Activated CD8-positive, alpha-beta memory T cell treated with anti-CD3 and anti-CD28 coated beads, Interleukin-2, amount 50 U/mL, for 4 hours (primary cell): ENCODE data around the gene PTMA.
"Not testable (repeated sequence)": the region's sequence is repeated elsewhere in the genome, so short reads cannot be mapped to it uniquely, and the experiment has no call there.

Experiments used
- DNase-seq: peaks from one replicate; pipeline ENCODE4 v3.0.0-alpha.2; 2020

PTMA gene

GRCh38 chr2:231707927-231708772 lies at the start of gene PTMA:
Gene PTMA, plus strand, starts transcription at chr2:231708525. Its CDS starts 182 bp downstream, at chr2:231708707.
- peak; percentile 100 for DNase-seq

DNA sequence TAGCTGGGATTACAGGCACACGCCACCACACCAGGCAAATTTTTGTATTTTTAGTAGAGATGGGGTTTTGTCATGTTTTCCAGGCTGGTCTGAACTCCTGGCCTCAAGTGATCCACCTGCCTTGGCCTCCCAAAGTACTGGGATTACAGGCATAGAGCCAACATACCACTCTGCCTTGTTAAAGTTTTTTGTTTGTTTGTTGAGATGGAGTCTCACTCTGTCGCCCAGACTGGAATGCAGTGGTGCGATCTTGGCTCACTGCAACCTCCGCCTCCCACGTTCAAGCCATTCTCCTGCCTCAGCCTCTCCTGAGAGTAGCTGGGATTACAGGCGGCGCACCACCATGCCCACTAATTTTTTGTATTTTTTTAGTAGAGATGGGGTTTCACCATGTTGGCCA lies 48.3 kb upstream of the PTMA start:
- DNase-seq, result not testable (repeated sequence)

DNA sequence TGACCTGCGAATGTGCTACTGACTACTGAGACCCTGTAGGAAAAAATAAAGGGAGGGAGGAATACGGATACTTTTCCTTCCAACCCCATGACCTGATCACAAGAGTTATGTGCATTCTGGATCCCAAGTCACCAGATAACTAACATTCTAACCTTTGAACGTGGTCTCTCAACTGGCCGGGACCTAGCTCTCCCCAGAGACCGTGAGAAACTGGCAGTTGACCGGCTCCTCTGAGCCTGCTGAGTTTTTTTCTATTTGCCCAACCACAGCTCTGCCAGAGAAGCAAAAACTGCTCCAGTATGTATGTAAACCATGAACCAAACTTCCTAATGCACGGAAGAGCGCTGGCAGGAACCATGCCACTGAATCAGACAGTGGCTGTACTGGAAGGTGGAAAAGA lies 47.5 kb upstream of the PTMA start:
- no peak for DNase-seq

DNA sequence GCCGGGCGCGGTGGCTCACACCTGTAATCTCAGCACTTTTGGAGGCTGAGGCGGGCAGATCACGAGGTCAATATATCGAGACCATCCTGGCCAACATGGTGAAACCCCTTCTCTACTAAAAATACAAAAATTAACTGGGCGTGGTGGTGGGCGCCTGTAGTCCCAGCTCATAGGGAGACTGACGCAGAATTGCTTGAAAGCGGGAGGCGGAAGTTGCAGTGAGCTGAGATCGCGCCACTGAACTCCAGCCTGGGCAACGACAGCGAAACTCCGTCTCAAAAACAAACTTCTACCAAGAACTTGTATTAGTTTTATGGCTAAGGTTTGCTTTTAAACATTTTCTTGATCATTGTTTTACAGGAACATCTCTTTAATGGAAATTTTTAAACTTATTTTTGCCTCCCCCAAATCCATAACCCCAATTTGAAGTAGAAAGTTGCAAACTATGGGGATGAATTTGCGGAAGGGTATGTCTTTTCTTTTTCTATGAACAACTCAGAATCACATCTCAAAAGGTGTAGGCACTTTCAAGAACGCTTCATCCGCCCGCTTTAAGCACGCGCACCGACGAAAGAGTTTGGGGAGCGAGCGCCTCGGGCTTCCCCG lies 46.8 kb upstream of the PTMA start:
- DNase-seq, result no peak

DNA sequence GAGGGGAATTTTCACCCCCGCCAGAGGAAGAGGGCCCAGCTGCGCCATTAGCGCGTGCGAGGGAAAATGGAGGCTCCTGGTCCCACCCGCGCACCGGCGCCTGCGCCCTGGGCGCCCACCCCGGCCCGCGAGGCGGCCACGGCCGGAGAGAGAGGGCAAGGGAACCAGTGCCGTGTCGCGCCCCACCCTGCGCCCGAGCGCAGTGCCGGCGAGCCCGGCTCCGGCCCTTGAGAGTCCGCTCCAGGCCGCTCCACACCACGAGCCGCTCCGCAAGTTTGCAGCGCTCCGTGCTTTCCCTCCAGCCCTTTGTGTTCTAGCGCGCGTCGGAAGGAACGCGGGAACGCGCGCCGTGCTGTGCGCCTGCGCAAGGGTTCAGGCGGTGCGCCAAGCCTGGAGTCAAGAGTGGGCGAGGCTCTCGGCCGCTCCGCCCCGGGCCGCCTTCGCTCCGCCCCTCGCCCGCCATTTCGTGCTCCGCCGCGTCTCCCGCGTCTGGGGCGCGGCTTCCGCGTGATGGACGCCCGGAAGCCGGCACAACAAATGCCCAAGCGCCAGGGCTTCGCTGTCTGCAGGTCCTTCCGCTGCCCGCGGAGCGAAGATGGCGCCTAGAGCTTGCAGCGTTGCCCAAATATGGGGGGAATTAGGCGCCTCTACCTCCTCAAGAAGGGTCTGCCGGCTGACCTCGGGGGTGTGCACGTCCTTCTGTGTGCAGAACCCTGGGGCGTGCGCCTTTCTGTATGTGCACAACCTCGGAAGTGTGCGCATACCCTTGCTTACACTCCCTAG lies 46.1 kb upstream of the PTMA start:
- DNase-seq, result peak; percentile 95

- no peak for DNase-seq
These were observed 45.4 kb upstream of the PTMA start for GRCh38 chr2:231662811-231663457.

DNA sequence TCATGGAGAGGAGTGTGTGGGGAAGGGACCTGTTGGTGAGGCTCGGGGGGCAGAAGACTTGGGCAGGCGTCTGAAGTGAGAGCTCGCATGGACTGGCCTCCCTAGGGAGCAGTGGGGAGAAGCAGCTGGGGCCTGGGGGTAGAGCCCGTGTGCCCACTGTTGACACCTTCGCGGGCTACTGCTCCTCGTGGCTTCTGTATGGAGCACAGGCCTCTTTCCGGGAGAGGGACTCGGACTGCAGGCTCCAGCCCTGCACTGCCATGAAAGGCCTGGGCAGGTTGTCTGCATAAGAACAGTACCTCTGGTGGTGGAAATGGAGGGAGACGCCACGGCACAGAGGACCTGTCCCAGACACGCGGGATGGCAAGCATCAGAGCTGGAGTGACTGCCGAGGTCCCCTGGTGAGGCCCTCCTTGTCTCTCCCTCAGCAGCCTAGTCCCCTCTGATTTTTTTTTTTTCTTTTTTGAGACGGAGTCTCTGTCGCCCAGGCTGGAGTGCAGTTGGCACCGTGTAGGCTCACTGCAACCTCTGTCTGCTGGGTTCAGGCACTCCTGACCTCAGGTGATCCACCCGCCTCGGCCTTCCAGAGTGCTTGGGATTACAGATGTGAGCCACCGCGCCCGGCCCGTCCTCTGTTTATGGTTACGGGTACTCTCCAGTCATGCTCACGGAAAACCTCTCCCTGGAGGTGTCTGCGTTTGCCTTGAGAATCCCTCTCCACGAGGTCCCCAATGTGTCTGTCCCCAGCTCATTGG lies 44.7 kb upstream of the PTMA start:
- no peak for DNase-seq

- no peak for DNase-seq
These were observed 43.6 kb upstream of the PTMA start for GRCh38 chr2:231664727-231665126.

DNA sequence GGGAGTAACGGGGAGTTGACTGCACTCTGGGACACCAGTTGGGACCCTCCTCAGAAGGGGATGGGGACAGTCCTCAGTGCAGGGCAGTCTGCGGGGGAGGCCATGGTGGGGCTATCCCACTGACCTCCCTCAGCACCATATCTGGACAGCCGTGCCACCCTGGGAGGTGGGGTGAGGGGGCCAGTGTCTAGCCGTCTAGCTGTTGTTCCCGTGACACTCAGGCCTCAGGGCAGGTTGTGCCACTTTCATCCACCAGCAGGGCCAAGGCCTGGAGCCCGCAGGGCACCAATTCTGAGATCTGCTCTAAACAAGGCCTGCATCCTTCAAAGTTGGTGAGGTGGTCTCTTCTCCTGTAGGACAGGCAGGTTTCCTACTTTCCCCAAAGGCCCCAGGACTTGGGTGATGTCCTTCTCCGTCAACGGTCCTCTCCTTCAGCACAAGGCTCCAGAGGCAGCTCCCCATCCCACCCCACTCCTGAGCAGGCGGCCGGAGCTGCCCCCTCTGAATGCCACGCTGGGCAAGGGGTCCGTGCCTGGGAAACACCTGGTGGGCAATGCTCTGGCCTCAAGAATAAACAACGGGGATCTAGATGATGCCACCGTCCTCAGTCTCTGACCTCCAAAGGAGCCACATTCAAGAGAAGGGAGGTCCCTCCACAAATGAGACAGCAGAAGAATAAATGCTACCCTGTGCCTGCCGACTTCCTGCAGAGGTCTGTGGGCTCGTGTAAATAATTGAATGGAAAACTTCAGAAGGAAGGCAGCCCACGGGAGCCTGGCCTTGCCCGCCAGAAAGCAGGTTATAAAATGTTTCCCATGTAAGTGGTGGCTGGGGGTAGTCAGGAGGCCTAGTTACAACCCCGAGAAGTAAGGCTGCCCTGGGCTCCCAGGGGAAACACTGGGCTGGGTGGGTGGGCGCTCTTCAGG lies 42.8 kb upstream of the PTMA start:
- no peak for DNase-seq

DNA sequence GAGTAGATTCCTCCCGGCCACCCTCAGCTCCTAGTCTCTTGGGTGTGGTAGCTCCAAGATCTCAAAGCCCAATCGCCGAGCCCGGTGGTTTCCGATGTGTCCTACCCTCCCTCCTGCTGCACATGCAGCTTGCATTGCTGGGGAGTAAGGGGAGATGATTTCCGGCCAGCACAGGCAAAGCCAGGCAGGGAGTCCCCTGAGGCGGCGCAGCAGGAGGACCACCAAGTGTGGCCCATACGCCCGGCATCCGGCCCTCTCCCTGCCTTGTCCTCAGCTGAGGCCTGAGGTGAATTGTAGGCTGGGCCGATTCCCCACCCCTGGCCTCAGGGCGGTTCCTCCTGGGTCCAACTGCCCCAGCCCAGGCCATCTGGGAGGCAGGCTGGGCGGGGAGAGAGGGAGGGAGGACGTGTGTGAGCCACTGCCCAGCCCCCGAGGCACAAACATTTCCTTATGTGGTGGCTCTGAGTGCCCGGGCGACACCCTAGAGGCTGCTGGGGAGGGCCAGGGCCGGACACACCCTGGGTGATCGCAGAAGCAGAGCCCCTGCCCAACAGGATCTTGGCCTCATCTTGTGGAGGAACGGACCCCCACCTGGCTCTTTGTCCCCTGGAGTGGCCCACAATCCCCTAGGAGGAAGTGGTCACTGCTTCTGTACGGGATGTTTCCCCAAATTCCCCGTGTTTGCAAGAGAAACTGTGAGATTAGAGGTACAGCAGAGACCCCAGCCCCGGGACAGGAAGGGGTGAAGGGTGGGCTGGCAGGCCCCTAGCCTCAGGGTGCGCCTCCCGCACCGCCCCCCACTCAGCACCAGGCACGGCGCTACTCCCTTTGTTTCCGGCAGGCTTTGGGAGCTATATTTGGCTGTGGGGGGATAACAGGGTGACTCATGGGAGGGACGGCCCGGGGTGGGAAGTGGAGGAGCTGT lies 41.9 kb upstream of the PTMA start:
- no peak for DNase-seq

- no peak for DNase-seq
These were observed 41.3 kb upstream of the PTMA start for GRCh38 chr2:231667096-231667427.

- DNase-seq, result no peak
These were observed 40.8 kb upstream of the PTMA start for GRCh38 chr2:231667496-231667895.

GRCh38 chr2:231668981-231669380 lies 39.3 kb upstream of the PTMA start:
- DNase-seq, result no peak

DNA sequence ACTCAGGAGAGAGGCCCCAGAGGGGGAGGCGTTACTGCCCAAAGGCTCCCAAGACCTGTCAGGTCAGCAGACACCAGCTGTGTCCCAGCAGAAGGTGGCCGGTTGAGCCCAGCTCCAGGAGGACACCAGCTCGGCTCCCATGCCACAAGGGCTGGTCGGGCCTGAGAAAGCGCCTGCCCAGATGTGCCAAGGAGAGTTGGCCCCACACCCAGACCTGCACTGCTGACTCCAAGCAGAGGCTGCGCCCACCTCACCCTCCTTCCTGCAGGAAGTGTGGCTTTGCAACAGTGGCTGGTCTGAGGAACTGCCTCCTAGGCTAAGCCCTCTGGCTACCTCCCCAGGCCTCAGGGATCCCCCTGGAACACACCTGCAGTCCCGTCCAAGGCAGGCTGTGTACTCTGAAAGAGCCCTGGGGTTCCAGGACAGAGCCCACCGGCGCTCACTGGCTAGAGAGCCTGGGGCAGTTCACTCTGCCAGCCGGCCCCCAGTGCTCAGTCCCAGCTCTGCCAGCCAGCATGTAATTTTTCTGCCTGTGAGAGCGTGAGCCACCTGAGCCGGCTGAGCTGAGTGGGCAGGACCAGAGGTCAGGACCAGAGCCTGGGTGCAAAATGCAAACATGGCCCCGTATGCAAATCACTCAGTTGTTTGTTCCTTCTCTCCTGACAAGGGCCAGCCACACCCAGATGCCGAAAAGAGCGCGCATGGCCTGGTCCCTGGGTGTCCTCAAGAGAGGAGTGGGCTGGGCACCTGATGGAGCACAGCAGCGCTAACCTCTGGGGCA lies 36.9 kb upstream of the PTMA start:
- no peak for DNase-seq

DNA sequence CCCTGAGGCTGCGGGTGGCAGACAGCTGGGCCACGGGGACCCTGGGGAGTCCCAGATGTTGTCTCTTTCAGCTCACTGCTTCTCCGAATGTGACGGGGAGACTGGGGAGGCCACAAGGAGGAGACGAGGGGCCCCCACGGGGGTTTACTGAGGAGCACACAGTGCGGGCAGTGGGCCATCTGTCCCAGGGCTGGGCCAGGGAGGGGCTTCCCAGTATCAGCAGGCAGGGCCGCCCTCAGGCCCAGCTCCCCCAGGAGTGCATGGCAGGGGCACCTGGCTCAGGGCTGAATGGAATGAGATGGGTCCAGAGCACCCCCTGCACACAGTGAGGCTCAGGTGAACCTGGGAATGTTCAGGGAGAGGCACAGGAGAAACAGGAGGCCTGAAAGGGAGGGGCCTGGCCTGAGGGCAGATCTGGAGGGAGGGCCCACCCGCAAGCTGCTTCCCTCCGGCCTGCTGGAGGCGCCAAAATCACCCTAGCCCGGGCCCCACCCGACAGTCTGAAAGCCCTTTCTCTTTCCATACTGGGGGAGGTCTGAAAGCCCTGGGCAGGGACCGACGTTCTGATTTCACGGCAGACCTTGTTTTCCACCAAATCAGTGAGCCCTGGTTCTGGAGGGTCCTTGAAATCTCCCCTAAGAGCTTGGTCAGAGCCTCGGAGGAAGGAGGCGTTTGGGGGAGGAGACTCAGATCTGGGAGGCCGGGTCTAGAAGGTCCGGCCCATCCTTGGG lies 35.5 kb upstream of the PTMA start:
- DNase-seq, result no peak

DNA sequence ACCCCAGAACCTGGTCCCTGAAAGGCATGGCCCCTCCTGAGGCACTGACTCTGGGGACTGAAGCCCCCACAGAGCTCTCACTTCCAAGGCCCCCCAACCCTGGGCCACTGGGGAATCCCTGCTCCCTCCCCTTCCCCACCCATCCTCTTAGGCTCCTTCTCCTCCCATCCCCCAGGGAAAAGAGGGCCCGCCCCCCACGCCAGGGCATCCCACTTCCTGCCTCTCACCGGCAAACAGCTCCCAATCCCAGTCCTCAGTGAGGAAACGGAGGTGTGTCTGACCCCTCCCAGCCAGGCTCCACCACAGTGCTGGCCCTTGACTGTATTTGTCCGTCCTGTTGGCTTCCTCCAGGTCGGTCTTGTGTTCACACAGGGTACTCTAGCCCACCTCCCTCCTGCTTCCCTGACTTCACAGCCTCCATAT lies 35.0 kb upstream of the PTMA start:
- DNase-seq, result no peak

DNA sequence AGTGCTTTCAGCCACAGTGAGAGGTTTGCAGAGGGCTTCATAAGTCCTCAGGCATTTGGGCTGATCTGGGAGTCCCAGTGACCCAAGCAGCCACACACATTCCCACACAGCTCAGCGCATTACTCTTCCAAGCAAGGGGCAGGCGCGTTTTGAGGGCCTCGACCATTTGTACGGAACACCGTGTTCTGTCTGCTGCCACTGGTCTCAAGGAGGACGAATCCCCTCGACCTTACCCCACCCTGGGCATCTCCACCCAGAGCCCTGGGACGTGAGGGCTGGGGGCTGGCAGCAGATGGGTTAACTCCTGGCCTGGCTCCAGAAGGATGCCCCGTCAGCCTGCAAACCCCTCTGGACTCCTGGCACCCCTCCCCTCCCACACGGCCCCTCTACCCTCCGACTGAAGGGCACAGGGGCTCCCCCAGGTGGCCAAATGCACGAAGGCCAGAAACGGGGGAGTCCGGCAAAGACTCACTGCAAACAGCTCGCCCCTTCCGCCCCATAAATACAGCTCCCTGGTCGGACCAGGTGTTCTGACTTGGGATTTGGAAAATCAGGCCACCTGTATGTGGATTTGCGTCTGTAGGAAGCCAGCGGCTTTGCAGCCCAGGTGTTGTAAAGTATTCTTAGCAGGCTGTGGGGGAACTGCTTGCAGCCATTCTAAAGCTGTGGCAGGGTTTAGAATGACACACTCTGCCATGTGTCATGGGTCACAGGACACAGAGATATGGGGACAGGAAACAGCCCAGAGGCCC lies 33.6 kb upstream of the PTMA start:
- peak; percentile 61 for DNase-seq

DNA sequence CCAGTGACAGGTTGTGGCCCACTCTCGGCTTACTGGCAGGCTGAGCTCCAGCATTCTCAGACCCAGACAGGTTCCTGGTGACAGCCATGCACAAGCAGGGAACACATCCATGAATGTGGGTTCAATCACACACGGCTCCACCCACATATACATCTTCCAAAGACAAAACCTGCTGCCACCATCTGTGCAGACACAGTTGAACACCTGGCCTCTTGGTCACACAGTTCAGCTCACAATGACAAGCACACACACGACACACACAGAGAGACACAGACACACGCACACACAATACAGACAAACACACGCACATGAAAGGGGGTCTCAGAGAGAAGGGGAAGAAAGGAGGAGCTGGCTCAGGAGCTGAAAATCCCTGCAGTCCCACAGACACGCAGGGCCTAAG lies 32.1 kb upstream of the PTMA start:
- DNase-seq, result no peak
